K562 (cell line): ENCODE measurements around the gene MRAP2. TPM values are rescaled to one million over a fixed set of nuclear protein-coding genes. Genes with fewer than 3 reads are reported as not detected.
A peak's percentile ranks its signal among the peaks of the same experiment; 100 is the strongest.

Source experiments
- ATAC-seq: fragments of 200-7000 bp; cut with Tn5 transposase; 3 replicates; pipeline ENCODE4 v1.9.1; 2020; ENCODE audit warnings: moderate library complexity
- BruUV-seq: library from RNA; stranded (reverse); fragments of 400-500 nt; replicated peaks from 2 replicates; lab custom pipeline; 2021; lab: Mats Ljungman, UMichigan
- CTCF ChIA-PET: fragments of 300-600 bp; formaldehyde crosslinking; extraction: SDS; loops from one replicate; lab custom pipeline; 2021; ENCODE audit warnings: low intra/inter-chr PET ratio; lab: Yijun Ruan, JAX
- POLR2A ChIA-PET: fragments of 300-600, 350-650 bp; sonication (Branson Sonifier 250); formaldehyde crosslinking; extraction: SDS; loops from one replicate; lab custom pipeline; 2021; ENCODE audit warnings: antibody characterized with exemption, inconsistent platforms; lab: Yijun Ruan, JAX
- DNase-seq, 4 experiments: peaks; one replicate each; pipeline versions ENCODE4 v3.0.0 to v3.0.0-alpha.2; 2011 to 2018; ENCODE audit warnings: low spot score in 3 of 4, mixed read lengths in 3 of 4; ENCODE audit errors: extremely low read depth in 1 of 4
- FAIRE-seq: peaks from 2 replicates; lab custom pipeline; 2011; peaks lifted over from hg19 to GRCh38; lab: Jason Lieb, UNC
- H2AFZ ChIP-seq: 2 replicates; pipeline ENCODE4 v1.6.0; 2011; ENCODE audit warnings: low read depth, low read length, control low read depth, inconsistent platforms
- H3K27ac ChIP-seq: fragments of 200-600 bp; 3 replicates; pipeline ENCODE4 v1.8.0; 2011; ENCODE audit warnings: low read depth, mild to moderate bottlenecking, control low read depth, inconsistent platforms, low read length, moderate library complexity, mixed read lengths; ENCODE audit errors: extremely low read depth
- H3K27me3 ChIP-seq, 2 experiments: fragments of 300-600 bp in 1 of 2; 2 replicates in 1 of 2; 3 replicates in 1 of 2; pipeline versions ENCODE4 v1.6.0 to v1.8.0; 2011; ENCODE audit warnings: inconsistent platforms in 2 of 2, low read length in 2 of 2, mild to moderate bottlenecking in 1 of 2, mixed read lengths in 1 of 2, moderate library complexity in 1 of 2; ENCODE audit not compliant: control insufficient read depth in 2 of 2, insufficient read depth in 2 of 2
- H3K36me3 ChIP-seq: fragments of 300-600 bp; 3 replicates; pipeline ENCODE4 v1.8.0; 2011; ENCODE audit warnings: mild to moderate bottlenecking, low read length, inconsistent platforms; ENCODE audit not compliant: control insufficient read depth, insufficient read depth
- H3K4me1 ChIP-seq, 2 experiments: fragments of 200-600 bp in 1 of 2; replicated peaks in 1 of 2; 2 replicates in 1 of 2; 3 replicates in 1 of 2; pipeline versions ENCODE4 v1.5.1 to v1.8.0; 2011; ENCODE audit warnings: inconsistent platforms in 2 of 2, low read length in 2 of 2, mild to moderate bottlenecking in 1 of 2, mixed read lengths in 1 of 2, moderate library complexity in 1 of 2; ENCODE audit not compliant: control insufficient read depth in 2 of 2, insufficient read depth in 2 of 2
- H3K4me2 ChIP-seq: 2 replicates; pipeline ENCODE4 v1.6.1; 2011; ENCODE audit warnings: low read length, control low read depth, inconsistent platforms, mixed read lengths; ENCODE audit not compliant: insufficient read depth
- H3K4me3 ChIP-seq: fragments of 200-600 bp; sonication (generic), shearing (Covaris generic); 2 replicates; pipeline ENCODE4 v1.5.1; 2016; ENCODE audit warnings: control low read depth, inconsistent platforms
- H3K79me2 ChIP-seq: fragments of 200-600 bp; 3 replicates; pipeline ENCODE4 v1.8.0; 2011; ENCODE audit warnings: low read length, inconsistent platforms; ENCODE audit not compliant: control insufficient read depth, insufficient read depth
- H3K9ac ChIP-seq, 2 experiments: 2 replicates each; pipeline versions ENCODE4 v1.6.0 to v1.6.1; 2011; ENCODE audit warnings: low read depth in 2 of 2, low read length in 2 of 2, control low read depth in 1 of 2, inconsistent platforms in 1 of 2, mild to moderate bottlenecking in 1 of 2, mixed read lengths in 1 of 2; ENCODE audit not compliant: insufficient read depth in 1 of 2
- H3K9me1 ChIP-seq: one replicate; pipeline ENCODE4 v1.6.0; 2011; ENCODE audit warnings: inconsistent platforms, mild to moderate bottlenecking, low read length, moderate library complexity; ENCODE audit not compliant: control insufficient read depth, insufficient read depth
- H3K9me3 ChIP-seq: replicated peaks from 2 replicates; pipeline ENCODE4 v1.5.1; 2011; ENCODE audit warnings: low read depth, low read length, inconsistent platforms; ENCODE audit not compliant: control insufficient read depth, insufficient read depth
- H4K20me1 ChIP-seq: replicated peaks from 2 replicates; pipeline ENCODE4 v1.6.1; 2011; ENCODE audit warnings: low read length, inconsistent platforms, mixed read lengths; ENCODE audit not compliant: control insufficient read depth, insufficient read depth
- CHD4 ChIP-seq: fragments of 200-600 bp; sonication (generic); IDR thresholded peaks from 3 replicates; pipeline ENCODE4 v1.6.1; 2012; ENCODE audit warnings: low read depth, mild to moderate bottlenecking, mixed read lengths, low read length, inconsistent platforms; ENCODE audit not compliant: insufficient read depth, insufficient replicate concordance, poor library complexity, severe bottlenecking
- GTF2A2 ChIP-seq: IDR thresholded peaks from 2 replicates; pipeline ENCODE4 v1.6.1; 2016; ENCODE audit warnings: mild to moderate bottlenecking, missing genetic modification characterization, missing compliant biosample characterization
- HCFC1 ChIP-seq: IDR thresholded peaks from 2 replicates; pipeline ENCODE4 v1.6.1; 2012; ENCODE audit warnings: low read depth, low read length, improper control_type of control experiment
- MYNN ChIP-seq, 2 experiments: sonication (generic); formaldehyde crosslinking in 1 of 2; IDR thresholded peaks; 2 replicates each; pipeline versions ENCODE4 v1.5.0 to v1.6.1; 2016 to 2020; ENCODE audit warnings: antibody characterized with exemption in 1 of 2, missing genetic modification reagents in 1 of 2
- NRF1 ChIP-seq, 2 experiments: fragments of 450-650 bp; IDR thresholded peaks in 1 of 2; conservative IDR thresholded peaks in 1 of 2; 2 replicates each; pipeline ENCODE4 v1.6.1; 2014; ENCODE audit warnings: mild to moderate bottlenecking in 2 of 2
- TCFL5 ChIP-seq: fragments of 250-450 bp; sonication (Bioruptor Pico); conservative IDR thresholded peaks from 2 replicates; pipeline ENCODE4 v1.6.1; 2021; ENCODE audit warnings: mild to moderate bottlenecking, moderate library complexity, matching md5 sums
- USF1 ChIP-seq: sonication (generic); formaldehyde crosslinking; IDR thresholded peaks from 2 replicates; pipeline ENCODE4 v1.9.0; 2022; ENCODE audit warnings: mild to moderate bottlenecking, missing genetic modification reagents
- ZC3H11A ChIP-seq: IDR thresholded peaks from 2 replicates; pipeline ENCODE4 v1.6.1; 2012; ENCODE audit warnings: low read depth, low read length, improper control_type of control experiment
- ZNF408 ChIP-seq: fragments of 250-450 bp; sonication (Bioruptor Pico); IDR thresholded peaks from 2 replicates; pipeline ENCODE4 v1.4.0; 2020; ENCODE audit warnings: low read depth, mild to moderate bottlenecking, moderate library complexity
- WGBS: fragments of 100-300 bp; shearing (Covaris generic); methylation state at CpG from one replicate; pipeline ENCODE4 v1.1.6; 2016; ENCODE audit warnings: low coverage, mixed read lengths; ENCODE audit not compliant: insufficient coverage; ENCODE audit errors: missing lambda C conversion rate; 5-methylcytosine and 5-hydroxymethylcytosine counted together
- in situ Hi-C: fragments of 300-500 bp; cut with MboI; formaldehyde crosslinking; loops from 4 replicates; pipeline ENCODE4 v1.15.0; 2018; ENCODE audit warnings: inconsistent platforms, mixed read lengths
- intact Hi-C: fragments of 100-400 bp; cut with micrococcal nuclease; formaldehyde crosslinking; loops from 2 replicates; pipeline ENCODE4 v1.14.2; 2022
- polyA plus RNA-seq, 8 experiments: library from polyadenylated mRNA; depleted of rRNA in 4 of 8; stranded (reverse) in 5 of 8; unstranded in 3 of 8; fragments of >200 nt; fragmentation: Nextera tagmentation in 2 of 8; fragmentation: Illumina TruSeq in 1 of 8; extraction: Ambion mirVana in 2 of 8; extraction: Trizol in 1 of 8; gene quantifications; 2 replicates each; pipeline versions ENCODE4 v1.2.1 to v1.2.3, GENCODE V29; 2011 to 2014; ENCODE audit warnings: inconsistent platforms in 1 of 8, missing spikeins in 1 of 8
- total RNA-seq, 7 experiments: library from RNA; depleted of rRNA in 6 of 7; stranded (reverse); fragments of >200 nt in 6 of 7; fragmentation: Illumina TruSeq in 2 of 7; extraction: Trizol in 2 of 7; gene quantifications; 2 replicates each; pipeline versions ENCODE4 v1.2.1 to v1.2.3, GENCODE V29; 2011 to 2021; ENCODE audit warnings: low replicate concordance in 1 of 7
- TF ChIP-seq, protein P1 (sequence below): fragments of 250-450 bp; sonication (Bioruptor Pico); IDR thresholded peaks from 2 replicates; pipeline ENCODE4 v1.4.0; 2020

MRAP2 gene
- total and polyA plus RNA-seq, 9 of the 15 experiments (the other 6 are each of a cell fraction or from before 2014, with no cell fraction given) = 5.9 to 38.9 (median 9.3) TPM

DNA sequence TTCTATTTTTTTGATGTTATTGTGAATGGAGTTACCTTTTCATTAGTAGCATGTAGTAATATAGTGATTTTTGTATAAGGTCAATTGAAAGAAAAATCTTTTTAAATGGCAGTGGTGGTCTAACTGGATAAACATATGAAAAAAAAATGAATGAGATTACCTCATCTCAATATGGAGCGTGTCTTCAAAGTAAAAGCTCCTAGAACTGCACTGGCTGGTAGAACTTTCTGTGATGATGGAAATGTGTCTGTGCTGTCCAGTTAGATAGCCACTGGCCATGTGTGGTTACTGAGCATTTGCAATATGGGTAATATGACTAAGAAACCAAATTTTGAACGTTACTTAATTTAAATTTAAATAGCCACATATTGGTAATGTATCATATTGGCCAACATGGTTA lies 44.1 kb downstream of the MRAP2 start:
- no peak for FAIRE-seq

GRCh38 chr6:84078335-84078734 lies 44.8 kb downstream of the MRAP2 start:
- WGBS = 0% methylated on average over 1 of the region's 1 CpG
- peak; percentile 62 for FAIRE-seq
- no peak for TF ChIP-seq GTF2A2 (tag)
- TF ChIP-seq, protein P1, sequence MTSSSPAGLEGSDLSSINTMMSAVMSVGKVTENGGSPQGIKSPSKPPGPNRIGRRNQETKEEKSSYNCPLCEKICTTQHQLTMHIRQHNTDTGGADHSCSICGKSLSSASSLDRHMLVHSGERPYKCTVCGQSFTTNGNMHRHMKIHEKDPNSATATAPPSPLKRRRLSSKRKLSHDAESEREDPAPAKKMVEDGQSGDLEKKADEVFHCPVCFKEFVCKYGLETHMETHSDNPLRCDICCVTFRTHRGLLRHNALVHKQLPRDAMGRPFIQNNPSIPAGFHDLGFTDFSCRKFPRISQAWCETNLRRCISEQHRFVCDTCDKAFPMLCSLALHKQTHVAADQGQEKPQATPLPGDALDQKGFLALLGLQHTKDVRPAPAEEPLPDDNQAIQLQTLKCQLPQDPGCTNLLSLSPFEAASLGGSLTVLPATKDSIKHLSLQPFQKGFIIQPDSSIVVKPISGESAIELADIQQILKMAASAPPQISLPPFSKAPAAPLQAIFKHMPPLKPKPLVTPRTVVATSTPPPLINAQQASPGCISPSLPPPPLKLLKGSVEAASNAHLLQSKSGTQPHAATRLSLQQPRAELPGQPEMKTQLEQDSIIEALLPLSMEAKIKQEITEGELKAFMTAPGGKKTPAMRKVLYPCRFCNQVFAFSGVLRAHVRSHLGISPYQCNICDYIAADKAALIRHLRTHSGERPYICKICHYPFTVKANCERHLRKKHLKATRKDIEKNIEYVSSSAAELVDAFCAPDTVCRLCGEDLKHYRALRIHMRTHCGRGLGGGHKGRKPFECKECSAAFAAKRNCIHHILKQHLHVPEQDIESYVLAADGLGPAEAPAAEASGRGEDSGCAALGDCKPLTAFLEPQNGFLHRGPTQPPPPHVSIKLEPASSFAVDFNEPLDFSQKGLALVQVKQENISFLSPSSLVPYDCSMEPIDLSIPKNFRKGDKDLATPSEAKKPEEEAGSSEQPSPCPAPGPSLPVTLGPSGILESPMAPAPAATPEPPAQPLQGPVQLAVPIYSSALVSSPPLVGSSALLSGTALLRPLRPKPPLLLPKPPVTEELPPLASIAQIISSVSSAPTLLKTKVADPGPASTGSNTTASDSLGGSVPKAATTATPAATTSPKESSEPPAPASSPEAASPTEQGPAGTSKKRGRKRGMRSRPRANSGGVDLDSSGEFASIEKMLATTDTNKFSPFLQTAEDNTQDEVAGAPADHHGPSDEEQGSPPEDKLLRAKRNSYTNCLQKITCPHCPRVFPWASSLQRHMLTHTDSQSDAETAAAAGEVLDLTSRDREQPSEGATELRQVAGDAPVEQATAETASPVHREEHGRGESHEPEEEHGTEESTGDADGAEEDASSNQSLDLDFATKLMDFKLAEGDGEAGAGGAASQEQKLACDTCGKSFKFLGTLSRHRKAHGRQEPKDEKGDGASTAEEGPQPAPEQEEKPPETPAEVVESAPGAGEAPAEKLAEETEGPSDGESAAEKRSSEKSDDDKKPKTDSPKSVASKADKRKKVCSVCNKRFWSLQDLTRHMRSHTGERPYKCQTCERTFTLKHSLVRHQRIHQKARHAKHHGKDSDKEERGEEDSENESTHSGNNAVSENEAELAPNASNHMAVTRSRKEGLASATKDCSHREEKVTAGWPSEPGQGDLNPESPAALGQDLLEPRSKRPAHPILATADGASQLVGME (CRISPR knock-in tag) = no peak
- no peak for TF ChIP-seq NRF1 (conservative IDR thresholded peaks at IDR 0.05 in 1 of 2, IDR thresholded peaks at IDR 0.05 in 1 of 2)
- TF ChIP-seq TCFL5 (CRISPR knock-in tag) = no peak
- TF ChIP-seq ZNF408 = no peak
- TF ChIP-seq USF1 (CRISPR knock-in tag) = no peak
- no peak for TF ChIP-seq CHD4
- TF ChIP-seq HCFC1 = no peak

More for the DNA sequence above, 44.1 kb downstream of the MRAP2 start:
- no peaks in the 10 kb centered on the region for H3K36me3 ChIP-seq
- 63% methylated on average over 2 of the region's 2 CpGs for WGBS
- no peaks in the 10 kb centered on the region for H3K79me2 ChIP-seq
- no peak overlapping the region for H2AFZ ChIP-seq
- H4K20me1 ChIP-seq = no peaks in the 10 kb centered on the region
- TF ChIP-seq MYNN (IDR thresholded peaks at IDR 0.05) (peak; percentile 91), MYNN (CRISPR knock-in tag; IDR thresholded peaks at IDR 0.05) (no peak), ZC3H11A (no peak)
- TF ChIP-seq, all 486 proteins: peak for 1
- Histone ChIP-seq H3K9ac (no peak overlapping the region), H3K4me1 (peaks cover 10 to 17% of the 10 kb centered on the region in 2 experiments; a peak in 3 of 5 replicates), H3K27ac (no peak overlapping the region), H3K27me3 (no peaks in the 10 kb centered on the region), H3K9me3 (no peaks in the 10 kb centered on the region), H3K9me1 (no peaks in the 10 kb centered on the region), H3K4me3 (no peak overlapping the region), H3K4me2 (no peak overlapping the region)
- no peak for ATAC-seq
- intact Hi-C loops (no loop called here), in situ Hi-C loops (no loop called here)
- CTCF ChIA-PET = no interaction called here
- POLR2A ChIA-PET = interaction anchor here (0.6 to 0.9 kb wide), 3 partner anchors 14 to 23 kb away, joined by 3 read pairs; no protein-coding TSS in a partner anchor
- no TSS peak for BruUV-seq
- DNase-seq = no peak

More at GRCh38 chr6:84078335-84078734, 44.8 kb downstream of the MRAP2 start:
- H3K27me3 ChIP-seq = no peaks in the 10 kb centered on the region
- H4K20me1 ChIP-seq = no peaks in the 10 kb centered on the region
- H2AFZ ChIP-seq = peak overlapping the region; percentile 20
- H3K79me2 ChIP-seq = no peaks in the 10 kb centered on the region
- no peak overlapping the region for H3K27ac ChIP-seq
- no peaks in the 10 kb centered on the region for H3K9me1 ChIP-seq
- H3K9me3 ChIP-seq = no peaks in the 10 kb centered on the region
- H3K9ac ChIP-seq = no peak overlapping the region
- no TSS peak for BruUV-seq
- no peaks in the 10 kb centered on the region for H3K36me3 ChIP-seq
- ChIA-PET CTCF (no interaction called here), POLR2A (interaction anchor here (0.7 to 0.9 kb wide), 3 partner anchors 13 to 191 kb away, joined by 3 read pairs; no protein-coding TSS in a partner anchor)
- ATAC-seq (peak; percentile 78), DNase-seq (peak in 1 of 4 experiments; percentile 67)
- intact Hi-C loops (no loop called here), in situ Hi-C loops (no loop called here)
- no peak overlapping the region for H3K4me3 ChIP-seq
- peaks cover 10 to 17% of the 10 kb centered on the region in 2 experiments; a peak in 3 of 5 replicates for H3K4me1 ChIP-seq
- no peak overlapping the region for H3K4me2 ChIP-seq
